GM10266 (cell line): ENCODE data around the gene ZNF280B.
A peak's percentile ranks its signal among the peaks of the same experiment; 100 is the strongest.

Source experiments
- DNase-seq: peaks from one replicate; pipeline ENCODE4 v3.0.0; 2012; ENCODE audit errors: extremely low spot score
- CTCF ChIP-seq: IDR thresholded peaks from 2 replicates; pipeline ENCODE4 v1.5.1; 2012; ENCODE audit warnings: mild to moderate bottlenecking, low read depth; ENCODE audit not compliant: control insufficient read depth, insufficient read depth; ENCODE audit errors: missing control alignments

ZNF280B gene

GRCh38 chr22:22553735-22554586 lies 45.4 kb upstream of the ZNF280B start:
- no peak for TF ChIP-seq CTCF
- DNase-seq = no peak

GRCh38 chr22:22553141-22553540 lies 44.6 kb upstream of the ZNF280B start:
- TF ChIP-seq CTCF = no peak
- DNase-seq = no peak

GRCh38 chr22:22552630-22553029 lies 44.1 kb upstream of the ZNF280B start:
- peak; percentile 57 for DNase-seq
- TF ChIP-seq CTCF = peak; percentile 38

- no peak for DNase-seq
- no peak for TF ChIP-seq CTCF
These were observed 42.4 kb upstream of the ZNF280B start for GRCh38 chr22:22550789-22551434.

- no peak for DNase-seq
- no peak for TF ChIP-seq CTCF
These were observed 40.4 kb upstream of the ZNF280B start for GRCh38 chr22:22548910-22549309.

- no peak for TF ChIP-seq CTCF
- no peak for DNase-seq
These were observed 39.8 kb upstream of the ZNF280B start for GRCh38 chr22:22548317-22548716.

GRCh38 chr22:22547692-22548300 lies 39.3 kb upstream of the ZNF280B start:
- no peak for DNase-seq
- no peak for TF ChIP-seq CTCF
